ENCODE measurements around the gene CHRNB1.

DNA sequence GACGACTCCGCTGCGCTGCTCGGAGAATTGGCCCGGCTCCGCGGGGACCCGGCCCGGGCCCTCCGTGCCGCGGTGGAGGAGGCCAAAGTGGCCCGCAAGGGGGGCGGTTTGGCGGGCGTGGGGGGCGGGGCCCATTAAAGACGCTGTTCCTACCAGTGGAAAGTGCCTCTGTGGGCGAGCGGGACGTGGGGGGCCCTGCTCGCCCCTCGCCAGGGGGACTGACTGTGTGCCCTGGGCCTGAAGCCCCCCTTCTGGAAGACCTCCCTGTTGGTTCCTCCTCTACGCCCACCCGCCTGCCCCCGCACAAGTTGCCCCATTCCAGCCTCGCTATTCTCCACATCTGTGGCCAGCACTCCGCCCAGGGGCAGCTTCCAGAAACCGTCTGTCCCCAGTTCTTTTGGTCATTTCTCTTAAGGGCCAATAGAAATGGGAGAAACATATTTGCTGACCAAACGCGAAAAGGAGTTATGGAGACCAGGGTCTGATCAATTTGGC, 7.4 kb upstream of the CHRNB1 start:
- no peak for TF ChIP-seq POLR2A (IDR thresholded peaks at IDR 0.05; ENCODE audit: extremely low read depth, insufficient read length)
- TF ChIP-seq CTCF (IDR thresholded peaks at IDR 0.05; ENCODE audit: low read depth, low read length) = no peak
- TF ChIP-seq MAX (IDR thresholded peaks at IDR 0.05; ENCODE audit: low read depth, low read length) = no peak
- no peak for TF ChIP-seq MYC (IDR thresholded peaks at IDR 0.05; ENCODE audit: low read depth, low read length)
